GM19328 (cell line): ENCODE data around the gene ATP13A5.

Experiments used
- ATAC-seq: cut with Tn5 transposase; IDR thresholded peaks from one replicate; pipeline ENCODE4 v1.9.1; 2021; ENCODE audit warnings: mild to moderate bottlenecking, moderate library complexity; ENCODE audit not compliant: unreplicated experiment

ATP13A5 gene

GRCh38 chr3:193262707-193263106 is 115.8 kb downstream of the ATP13A5 start:
- no peak for ATAC-seq

GRCh38 chr3:193261970-193262369 is 116.6 kb downstream of the ATP13A5 start:
- no peak for ATAC-seq

DNA sequence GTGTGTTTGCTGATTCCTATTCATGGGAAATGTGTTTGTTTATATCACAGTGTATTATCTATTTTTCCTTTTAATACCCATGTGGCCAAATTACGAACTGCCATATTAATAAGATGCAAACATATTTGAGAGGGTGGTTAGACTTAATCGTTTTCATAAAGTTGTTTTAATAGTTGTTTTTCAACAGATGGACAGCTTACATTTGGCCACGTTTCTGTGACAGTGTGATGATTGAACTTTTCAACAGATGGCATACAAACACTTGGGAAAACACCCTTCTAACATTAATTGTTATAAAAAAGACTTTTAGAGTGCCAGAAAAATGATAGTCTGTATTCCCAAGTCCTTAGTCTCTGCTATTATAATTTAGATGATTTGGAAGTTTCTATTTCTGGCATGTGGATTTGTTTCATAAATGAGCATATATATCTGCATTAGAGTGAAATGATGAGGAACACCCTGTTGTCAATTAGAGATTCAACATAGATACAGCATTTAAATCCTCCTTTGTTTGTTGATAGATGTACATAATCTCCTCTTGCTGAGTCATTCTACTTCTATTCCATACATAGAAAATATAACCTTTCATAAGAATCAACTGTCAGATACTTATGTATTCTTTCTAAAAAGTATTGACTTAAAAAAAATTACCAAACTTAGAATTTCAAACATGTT is 124.4 kb downstream of the ATP13A5 start:
- no peak for ATAC-seq

- no peak for ATAC-seq
Observed at GRCh38 chr3:193250492-193250891, 128.1 kb downstream of the ATP13A5 start.

GRCh38 chr3:193248848-193249468 is 129.6 kb downstream of the ATP13A5 start:
- ATAC-seq = no peak

GRCh38 chr3:193243571-193243970 is 135.0 kb downstream of the ATP13A5 start:
- ATAC-seq = no peak

- no peak for ATAC-seq
Observed at GRCh38 chr3:193241716-193242115, 136.8 kb downstream of the ATP13A5 start.

DNA sequence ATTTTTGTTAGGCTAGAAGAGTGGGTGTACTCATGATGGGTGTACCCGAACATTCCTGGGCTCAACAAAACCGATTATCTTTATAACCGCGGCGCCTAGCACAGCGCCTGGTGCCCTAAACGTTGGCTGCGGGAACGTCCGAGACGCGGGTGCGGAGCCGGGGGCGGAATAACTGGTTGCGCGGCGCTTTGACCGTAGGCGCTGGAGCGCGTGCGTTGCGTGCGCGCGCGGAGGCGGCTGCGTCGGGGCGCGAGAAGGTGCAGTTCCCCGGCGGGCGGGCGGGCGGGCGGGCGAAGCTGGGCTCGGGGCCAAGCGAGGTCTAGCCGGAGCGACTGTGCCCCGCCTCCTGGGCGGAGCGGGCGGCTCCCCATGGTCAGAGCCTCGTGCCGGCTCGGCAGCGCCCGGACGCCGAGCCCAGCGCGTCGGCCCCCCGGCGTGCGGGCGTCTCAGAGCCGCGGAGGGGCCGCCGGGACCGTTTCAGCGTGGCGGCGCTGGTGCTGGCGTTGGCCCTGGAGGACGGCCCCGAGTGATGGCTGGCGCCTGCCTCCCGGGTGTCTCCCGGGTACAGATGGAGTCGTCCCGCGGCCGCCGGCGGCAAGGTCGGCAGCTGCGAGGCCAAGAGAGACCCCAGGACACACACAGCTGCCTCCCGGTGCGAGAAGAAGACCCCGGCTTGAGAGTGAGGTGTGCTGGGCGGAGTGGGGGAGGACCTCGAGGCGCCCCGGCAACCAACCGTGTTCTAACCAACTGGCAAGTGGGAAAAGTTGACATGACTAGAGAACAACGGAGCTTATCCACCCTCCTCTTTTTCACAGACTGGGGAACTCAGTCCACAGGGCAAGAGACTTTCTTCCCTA is 137.5 kb downstream of the ATP13A5 start, which contains the start of gene PLAAT1:
TSS of gene PLAAT1 (plus strand) at position 373 of the 857 bp plus-strand sequence. CDS start 14,429 bp downstream, outside the sequence.
- ATAC-seq = no peak

DNA sequence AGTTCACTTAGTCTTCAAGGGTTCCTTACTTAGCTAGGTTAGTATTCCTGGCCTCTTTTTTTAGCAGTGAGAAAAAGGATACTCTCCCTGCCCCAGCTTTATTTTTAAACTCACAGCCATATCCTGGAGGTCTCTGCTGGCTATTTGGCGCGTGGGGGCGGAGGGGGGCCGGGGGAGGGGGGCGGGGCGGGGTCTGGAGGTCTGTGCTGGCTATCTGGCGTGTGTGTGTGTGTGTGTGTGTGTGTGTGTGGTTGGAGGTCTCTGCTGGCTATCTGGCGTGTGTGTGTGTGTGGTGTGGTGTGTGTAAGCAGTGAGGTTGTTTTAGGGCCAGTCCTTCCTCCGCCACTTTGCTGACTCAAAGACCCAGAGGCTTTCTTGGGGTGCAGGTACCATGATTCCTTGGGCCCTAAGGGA is 138.1 kb downstream of the ATP13A5 start:
- ATAC-seq = no peak

DNA sequence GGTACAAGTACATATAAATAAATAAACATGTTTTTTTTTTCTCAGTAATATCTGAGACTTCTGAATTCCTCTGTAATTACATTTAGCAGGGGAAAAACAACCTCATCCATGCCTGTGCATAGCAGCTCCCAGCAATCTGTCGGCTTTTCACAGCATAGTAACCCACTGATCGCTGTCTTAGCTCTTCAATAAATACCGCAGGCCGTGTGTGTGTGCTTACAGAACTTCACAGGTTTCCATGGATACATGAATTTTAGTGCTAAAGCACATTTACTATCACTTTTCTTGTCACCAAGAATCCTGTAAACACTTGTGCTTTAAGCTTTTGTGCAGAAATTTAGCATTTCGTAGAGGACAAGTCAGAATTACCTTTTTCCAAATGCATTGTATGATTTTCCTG is 141.5 kb downstream of the ATP13A5 start:
- no peak for ATAC-seq

GRCh38 chr3:193236599-193236998 is 142.0 kb downstream of the ATP13A5 start:
- no peak for ATAC-seq

DNA sequence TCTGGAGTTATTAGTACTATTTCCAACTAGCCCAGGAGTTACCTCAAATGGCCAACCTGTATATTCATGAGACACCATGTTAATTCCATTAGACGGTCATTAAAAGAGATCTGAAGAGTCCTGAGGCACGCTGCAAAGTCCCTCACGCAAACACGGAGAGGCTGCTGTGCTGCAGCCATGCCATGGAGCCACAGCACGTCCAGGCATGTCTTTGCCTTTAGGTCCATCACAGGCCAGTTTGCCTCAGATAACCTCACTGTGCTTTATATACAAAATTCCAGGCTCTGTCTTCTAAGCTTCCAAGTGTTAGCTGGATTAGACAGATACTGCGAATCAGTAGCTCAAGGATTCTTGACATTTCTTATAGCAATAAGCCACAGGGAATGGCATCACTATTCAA is 147.4 kb downstream of the ATP13A5 start:
- ATAC-seq = no peak

DNA sequence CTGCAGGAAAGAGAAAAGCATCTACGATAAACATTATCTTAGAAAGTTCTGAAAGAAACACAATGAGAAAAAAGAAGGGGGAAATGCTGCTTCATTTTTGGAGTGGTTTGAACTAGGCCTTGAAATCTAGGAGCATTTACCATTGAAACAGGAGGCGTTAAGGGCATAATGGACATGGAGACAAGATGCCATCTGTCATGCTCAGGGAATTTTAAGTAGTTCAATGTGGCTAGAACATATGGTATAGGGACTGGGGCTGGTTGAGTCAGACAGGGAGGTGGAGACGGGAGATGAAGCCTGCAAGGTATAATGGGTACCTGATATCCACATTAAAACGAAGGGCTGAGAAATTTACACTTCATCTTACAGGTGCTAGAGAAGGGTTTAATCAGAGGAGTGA is 147.9 kb downstream of the ATP13A5 start:
- ATAC-seq = no peak

DNA sequence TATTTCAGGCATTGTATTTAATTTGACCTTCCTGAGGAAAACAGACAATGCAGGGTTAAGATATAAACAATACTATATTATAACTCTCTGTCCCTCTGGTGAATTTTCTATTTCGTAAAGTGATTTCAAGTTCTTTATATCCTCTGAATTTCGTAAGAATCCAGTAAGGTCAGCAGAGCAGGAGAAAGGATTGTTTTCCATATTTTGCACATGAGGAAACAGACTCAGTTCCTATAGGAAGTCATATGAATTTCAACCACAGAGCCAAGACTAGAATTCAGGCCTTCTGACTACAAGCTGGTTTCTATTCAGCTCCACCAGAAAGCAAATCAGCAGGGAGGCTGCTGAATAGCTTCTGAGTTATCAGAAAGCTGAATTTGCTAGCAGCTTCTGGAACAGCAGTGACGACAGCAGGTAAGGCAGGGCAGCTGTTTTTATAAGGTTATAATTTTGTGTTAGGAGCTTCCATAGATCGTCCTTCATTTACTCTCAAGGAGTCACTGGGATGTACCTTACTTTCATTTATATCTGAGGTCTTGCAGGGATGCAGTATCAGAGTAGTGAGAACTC is 148.6 kb downstream of the ATP13A5 start:
- no peak for ATAC-seq

DNA sequence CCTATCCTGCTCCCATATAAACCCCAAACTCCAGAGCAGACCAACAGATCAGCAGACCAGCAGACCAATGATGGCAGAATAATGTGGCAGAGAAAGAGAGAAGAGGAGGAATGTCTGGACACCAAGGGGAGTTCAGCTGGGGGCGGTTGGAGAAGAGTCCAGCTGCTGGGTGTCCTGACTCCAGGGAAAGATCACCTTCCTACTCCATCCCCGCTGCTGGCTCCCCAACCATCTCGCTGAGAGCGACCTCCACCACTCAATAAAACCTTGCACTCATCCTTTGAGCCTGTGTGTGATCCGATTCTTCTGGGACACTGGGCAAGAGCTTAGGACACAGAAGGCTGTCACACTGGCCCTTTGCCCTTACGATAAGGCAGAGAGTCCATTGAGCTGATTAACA is 150.3 kb downstream of the ATP13A5 start:
- no peak for ATAC-seq

DNA sequence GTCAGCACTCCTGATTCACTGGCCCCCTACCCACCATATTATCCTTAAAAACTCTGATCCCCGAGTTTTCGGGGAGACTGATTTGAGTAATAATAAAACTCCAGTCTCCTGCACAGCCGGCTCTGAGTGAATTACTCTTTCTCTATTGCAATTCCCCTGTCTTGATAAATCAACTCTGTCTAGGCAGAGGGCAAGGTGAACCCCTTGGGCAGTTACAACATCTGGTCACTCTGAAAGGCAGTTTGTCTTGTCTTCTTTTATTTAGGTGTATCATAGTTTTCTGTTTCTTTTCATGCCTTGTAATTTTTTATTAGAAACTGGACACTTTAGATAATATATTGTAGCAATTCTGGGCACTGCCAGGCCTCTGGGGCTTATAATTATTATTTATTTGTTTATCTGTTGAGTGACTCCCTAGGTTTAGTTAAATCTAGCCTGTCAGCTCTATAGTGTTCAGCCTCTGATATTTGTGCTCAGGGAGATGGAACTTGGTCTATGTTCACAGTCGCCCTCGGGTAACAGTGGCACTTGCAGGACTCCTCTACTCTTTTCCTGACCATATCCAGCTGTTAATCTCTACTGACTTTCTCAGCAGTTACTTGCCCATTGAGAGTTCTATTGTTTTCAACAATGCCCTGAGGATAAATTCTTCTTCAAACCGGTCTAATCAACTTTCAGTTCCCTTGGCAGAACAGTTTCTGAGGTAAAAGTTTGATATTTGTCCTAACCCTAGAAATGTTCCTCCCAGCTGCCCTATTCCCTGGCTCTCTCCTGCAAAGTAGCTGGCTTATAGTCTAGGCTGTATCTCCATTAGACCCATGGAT is 153.0 kb downstream of the ATP13A5 start:
- ATAC-seq = no peak
